ENCODE measurements around the gene CD44. TPM values are rescaled to one million over a fixed set of nuclear protein-coding genes. Genes with fewer than 3 reads are reported as not detected.
A peak's percentile ranks its signal among the peaks of the same experiment; 100 is the strongest.

The CD44 gene
- total RNA-seq, 1 experiment from 2014 or later, result 61.4 TPM

DNA sequence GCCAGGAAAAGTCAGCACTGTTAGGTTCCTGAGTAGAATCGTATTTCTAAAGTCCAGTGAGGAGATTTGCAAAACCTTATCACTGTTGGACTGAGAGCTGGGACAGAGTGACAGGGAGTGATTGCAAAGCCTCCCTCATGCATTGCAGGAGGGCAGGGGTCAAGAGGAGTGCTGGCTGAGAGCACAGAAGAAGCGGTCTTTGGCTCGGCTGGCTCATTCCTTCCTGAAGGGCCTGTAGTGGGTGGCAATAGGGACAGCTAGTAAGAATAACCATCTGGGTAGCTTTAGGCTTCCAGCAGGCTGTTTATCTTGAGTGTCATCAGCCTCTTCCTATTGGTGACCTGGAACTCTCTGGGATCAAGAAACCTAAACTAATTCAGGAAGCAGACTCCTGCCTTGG is 53.4 kb downstream of the CD44 start:
- POLR2A ChIA-PET, result no interaction called here
- DNase-seq, result peak; percentile 59 to 73
- no TSS peak for BruUV-seq (replicated peaks)
- H3K4me3 Mint-ChIP-seq (ENCODE audit: unreplicated experiment), result no peak overlapping the region
- no peaks in the 10 kb centered on the region for H3K36me3 Mint-ChIP-seq (ENCODE audit: insufficient read depth, unreplicated experiment)
- peaks cover 12% of the 10 kb centered on the region for H3K4me1 Mint-ChIP-seq (ENCODE audit: low read depth, unreplicated experiment)
- Histone ChIP-seq H3K9me3 (no peaks in the 10 kb centered on the region), H3K4me3 (ENCODE audit: low read depth, low read length) (no peak overlapping the region), H3K27me3 (replicated peaks; ENCODE audit: control insufficient read depth, insufficient read depth, low read length) (no peaks in the 10 kb centered on the region), H3K4me1 (peaks cover 38% of the 10 kb centered on the region), H3K36me3 (ENCODE audit: control insufficient read depth, insufficient read depth, low read length) (no peaks in the 10 kb centered on the region)
- no peaks in the 10 kb centered on the region for H3K9me3 Mint-ChIP-seq (ENCODE audit: unreplicated experiment)
- no peaks in the 10 kb centered on the region for H3K27me3 Mint-ChIP-seq (ENCODE audit: insufficient read depth, unreplicated experiment)
- H3K27ac Mint-ChIP-seq (ENCODE audit: unreplicated experiment), result peak overlapping the region; percentile 48
- TF ChIP-seq, protein P1, sequence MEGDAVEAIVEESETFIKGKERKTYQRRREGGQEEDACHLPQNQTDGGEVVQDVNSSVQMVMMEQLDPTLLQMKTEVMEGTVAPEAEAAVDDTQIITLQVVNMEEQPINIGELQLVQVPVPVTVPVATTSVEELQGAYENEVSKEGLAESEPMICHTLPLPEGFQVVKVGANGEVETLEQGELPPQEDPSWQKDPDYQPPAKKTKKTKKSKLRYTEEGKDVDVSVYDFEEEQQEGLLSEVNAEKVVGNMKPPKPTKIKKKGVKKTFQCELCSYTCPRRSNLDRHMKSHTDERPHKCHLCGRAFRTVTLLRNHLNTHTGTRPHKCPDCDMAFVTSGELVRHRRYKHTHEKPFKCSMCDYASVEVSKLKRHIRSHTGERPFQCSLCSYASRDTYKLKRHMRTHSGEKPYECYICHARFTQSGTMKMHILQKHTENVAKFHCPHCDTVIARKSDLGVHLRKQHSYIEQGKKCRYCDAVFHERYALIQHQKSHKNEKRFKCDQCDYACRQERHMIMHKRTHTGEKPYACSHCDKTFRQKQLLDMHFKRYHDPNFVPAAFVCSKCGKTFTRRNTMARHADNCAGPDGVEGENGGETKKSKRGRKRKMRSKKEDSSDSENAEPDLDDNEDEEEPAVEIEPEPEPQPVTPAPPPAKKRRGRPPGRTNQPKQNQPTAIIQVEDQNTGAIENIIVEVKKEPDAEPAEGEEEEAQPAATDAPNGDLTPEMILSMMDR (IDR thresholded peaks at IDR 0.05; ENCODE audit: insufficient read depth in 1 of 2, low read depth in 1 of 2, low read length in 1 of 2, severe bottlenecking in 1 of 2, unreplicated experiment in 1 of 2), result no peak
- intact Hi-C loops (cut with micrococcal nuclease; ENCODE audit: unreplicated experiment), result loop anchor here (5.0 kb wide), 1 partner anchor 40 kb away; no protein-coding TSS in a partner anchor
- CTCF ChIA-PET, result no interaction called here

DNA sequence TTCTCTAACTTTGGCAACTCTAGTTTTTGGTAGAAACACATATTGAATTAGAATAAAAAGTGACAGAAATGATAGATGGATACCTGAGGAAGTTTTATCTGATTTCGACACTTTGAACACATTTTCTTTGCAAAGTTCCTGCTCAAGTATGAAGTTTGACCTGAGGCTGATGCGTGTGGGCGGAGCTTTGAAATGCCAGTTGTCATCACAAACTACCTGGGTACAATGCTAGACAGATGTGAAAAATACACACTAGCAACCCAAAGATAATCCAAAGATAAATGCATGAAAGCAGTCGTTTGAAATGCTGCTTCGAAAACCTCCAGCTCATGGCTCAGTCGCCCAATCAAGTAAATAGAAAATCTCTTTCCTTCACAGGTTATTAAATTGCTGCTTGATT is 54.8 kb downstream of the CD44 start:
- TF ChIP-seq, protein P1 (IDR thresholded peaks at IDR 0.05; ENCODE audit: insufficient read depth in 1 of 2, low read depth in 1 of 2, low read length in 1 of 2, severe bottlenecking in 1 of 2, unreplicated experiment in 1 of 2), result no peak
- BruUV-seq (replicated peaks), result no TSS peak
- Mint-ChIP-seq H3K27me3 (ENCODE audit: insufficient read depth, unreplicated experiment) (no peaks in the 10 kb centered on the region), H3K27ac (ENCODE audit: unreplicated experiment) (no peak overlapping the region), H3K4me3 (ENCODE audit: unreplicated experiment) (no peak overlapping the region), H3K9me3 (ENCODE audit: unreplicated experiment) (no peaks in the 10 kb centered on the region), H3K36me3 (ENCODE audit: insufficient read depth, unreplicated experiment) (no peaks in the 10 kb centered on the region), H3K4me1 (ENCODE audit: low read depth, unreplicated experiment) (peaks cover 12% of the 10 kb centered on the region)
- no peak for DNase-seq
- ChIA-PET POLR2A (no interaction called here), CTCF (no interaction called here)
- Histone ChIP-seq H3K9me3 (no peaks in the 10 kb centered on the region), H3K4me1 (peaks cover 38% of the 10 kb centered on the region), H3K27me3 (replicated peaks; ENCODE audit: control insufficient read depth, insufficient read depth, low read length) (no peaks in the 10 kb centered on the region), H3K36me3 (ENCODE audit: control insufficient read depth, insufficient read depth, low read length) (no peaks in the 10 kb centered on the region), H3K4me3 (ENCODE audit: low read depth, low read length) (no peak overlapping the region)
- intact Hi-C loops (cut with micrococcal nuclease; ENCODE audit: unreplicated experiment), result loop anchor here (5.0 kb wide), 1 partner anchor 41 kb away; no protein-coding TSS in a partner anchor

DNA sequence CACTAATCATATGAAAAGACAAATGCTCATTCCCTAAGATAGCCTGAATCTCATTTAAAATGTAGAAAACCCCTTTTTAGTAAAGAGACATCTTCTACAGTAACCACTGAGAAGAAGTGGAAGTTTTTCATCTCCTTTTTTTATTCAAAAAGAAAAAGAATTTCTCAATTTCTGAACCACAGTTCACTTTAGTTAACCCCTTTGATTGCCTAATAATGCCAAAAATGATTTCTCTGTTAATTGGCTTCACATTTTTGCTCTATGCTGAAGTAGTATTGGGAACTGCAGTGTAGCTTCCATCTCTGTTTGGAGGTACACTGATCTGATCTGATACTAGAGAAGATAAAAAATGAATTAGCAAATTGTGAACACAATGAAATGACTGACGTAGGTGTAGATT is 58.3 kb downstream of the CD44 start:
- CTCF ChIA-PET, result no interaction called here
- H3K36me3 ChIP-seq (ENCODE audit: control insufficient read depth, insufficient read depth, low read length), result no peaks in the 10 kb centered on the region
- no peak overlapping the region for H3K4me3 ChIP-seq (ENCODE audit: low read depth, low read length)
- no peak for DNase-seq
- peaks cover 2% of the 10 kb centered on the region for H3K4me1 Mint-ChIP-seq (ENCODE audit: low read depth, unreplicated experiment)
- H3K4me1 ChIP-seq, result peaks cover 12% of the 10 kb centered on the region
- no peak overlapping the region for H3K27ac Mint-ChIP-seq (ENCODE audit: unreplicated experiment)
- no peaks in the 10 kb centered on the region for H3K27me3 ChIP-seq (replicated peaks; ENCODE audit: control insufficient read depth, insufficient read depth, low read length)
- H3K9me3 Mint-ChIP-seq (ENCODE audit: unreplicated experiment), result no peaks in the 10 kb centered on the region
- intact Hi-C loops (cut with micrococcal nuclease; ENCODE audit: unreplicated experiment), result no loop called here
- POLR2A ChIA-PET, result no interaction called here
- no peaks in the 10 kb centered on the region for H3K9me3 ChIP-seq
- H3K36me3 Mint-ChIP-seq (ENCODE audit: insufficient read depth, unreplicated experiment), result no peaks in the 10 kb centered on the region
- no TSS peak for BruUV-seq (replicated peaks)
- no peaks in the 10 kb centered on the region for H3K27me3 Mint-ChIP-seq (ENCODE audit: insufficient read depth, unreplicated experiment)
- H3K4me3 Mint-ChIP-seq (ENCODE audit: unreplicated experiment), result no peak overlapping the region
- TF ChIP-seq, protein P1 (IDR thresholded peaks at IDR 0.05; ENCODE audit: insufficient read depth in 1 of 2, low read depth in 1 of 2, low read length in 1 of 2, severe bottlenecking in 1 of 2, unreplicated experiment in 1 of 2), result no peak

Data from Caco-2 (cell line).